GM19372 (cell line): ENCODE data around the gene SMS.
A peak's percentile ranks its signal among the peaks of the same experiment; 100 is the strongest.

ENCODE experiments used
- ATAC-seq: cut with Tn5 transposase; IDR thresholded peaks from one replicate; pipeline ENCODE4 v1.9.1; 2021; ENCODE audit warnings: mild to moderate bottlenecking, low read depth, moderate library complexity; ENCODE audit not compliant: unreplicated experiment

SMS gene

DNA sequence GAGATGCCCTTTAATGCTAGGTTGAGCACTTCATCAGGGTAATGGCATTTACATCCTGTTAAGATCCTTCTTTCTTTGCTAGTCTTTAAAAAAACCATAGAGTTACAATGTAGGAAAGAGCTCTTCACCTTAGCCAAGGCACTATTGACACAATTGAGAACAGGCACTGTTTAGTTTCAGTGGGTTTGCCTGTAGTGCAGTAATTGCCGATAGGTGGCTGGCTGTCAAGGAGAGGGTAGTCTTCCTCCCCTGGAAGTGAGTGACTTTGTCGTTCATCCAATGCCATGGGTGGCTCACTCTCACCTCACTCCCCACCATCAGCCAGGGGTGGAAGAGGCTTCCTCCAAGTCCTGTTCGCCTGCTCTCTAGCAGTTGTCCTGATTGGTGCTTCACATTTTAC, 34.7 kb downstream of the SMS start:
- ATAC-seq: no peak

DNA sequence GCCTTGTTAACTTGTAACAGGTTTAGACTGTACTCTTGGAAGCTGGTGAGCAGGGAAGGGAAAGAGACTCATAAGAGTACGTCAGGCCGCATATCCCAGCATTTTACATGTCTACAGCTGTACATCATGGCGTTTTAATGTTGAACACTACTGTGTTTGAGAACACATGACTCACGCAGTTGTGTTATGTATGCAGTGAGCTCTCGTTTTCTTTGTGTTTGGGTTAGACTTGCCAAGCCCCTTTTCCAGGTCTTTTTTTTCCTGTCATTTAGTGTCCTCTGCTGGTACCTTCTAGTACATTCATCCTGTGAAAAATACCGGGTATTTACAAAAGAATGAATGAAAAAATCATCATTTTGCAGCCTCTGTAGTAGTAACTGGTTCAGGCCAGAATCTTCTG, 35.3 kb downstream of the SMS start:
- no peak for ATAC-seq

DNA sequence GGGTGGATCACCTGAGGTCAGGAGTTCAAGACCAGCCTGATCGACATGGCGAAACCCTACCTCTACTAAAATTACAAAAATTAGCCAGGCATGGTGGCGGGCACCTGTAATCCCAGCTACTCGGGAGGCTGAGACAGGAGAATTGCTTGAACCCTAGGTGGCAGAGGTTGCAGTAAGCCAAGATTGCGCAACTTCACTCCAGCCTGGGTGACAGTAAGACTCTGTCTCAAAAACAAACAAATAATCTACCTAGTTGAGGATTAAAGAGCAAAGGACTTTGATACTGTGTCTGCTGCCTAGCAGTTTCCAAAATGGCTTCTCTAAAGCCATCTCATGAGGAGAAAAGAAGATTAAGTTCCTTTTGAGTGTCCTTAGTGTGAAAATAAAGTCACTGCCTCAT, 37.8 kb downstream of the SMS start:
- ATAC-seq: no peak

DNA sequence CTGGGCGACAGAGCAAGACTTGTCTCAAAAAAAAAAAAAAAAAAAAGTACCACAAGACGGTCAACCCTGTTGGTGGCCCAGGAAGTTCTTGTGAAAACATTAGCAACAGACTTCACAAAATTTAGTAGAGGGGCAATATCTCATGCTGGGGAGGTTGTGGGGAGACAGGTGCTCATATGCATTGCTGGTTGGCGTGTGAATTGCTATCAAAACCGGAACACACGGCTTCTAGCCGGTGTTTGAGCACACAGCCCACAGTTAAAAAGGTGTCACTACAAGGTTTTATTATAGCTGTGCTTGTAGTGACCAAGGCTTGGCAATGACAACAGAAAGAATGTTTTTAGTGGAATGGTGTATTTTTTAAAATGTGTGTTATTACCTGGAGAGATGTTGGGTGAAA, 41.8 kb downstream of the SMS start:
- peak; percentile 53 for ATAC-seq

DNA sequence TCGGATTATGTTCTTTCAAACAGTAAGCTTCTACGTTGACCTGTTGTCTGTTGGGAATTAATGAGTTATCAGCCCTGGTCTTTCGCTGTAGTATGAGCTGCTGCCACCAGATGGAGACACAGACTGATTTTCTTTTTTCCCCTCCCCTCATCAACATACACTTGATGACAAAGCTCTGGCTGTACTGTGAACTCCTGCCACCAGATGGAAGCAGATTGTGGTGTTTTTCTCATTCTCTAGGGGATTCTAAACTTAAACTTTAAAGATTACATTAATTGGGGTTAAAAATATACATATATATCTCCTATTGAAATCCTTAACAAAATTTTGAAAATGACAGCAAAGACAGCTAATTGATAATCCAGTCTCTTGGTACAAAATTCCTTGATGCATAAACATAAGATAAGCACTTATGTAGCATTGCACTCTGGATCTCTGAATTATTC, 44.8 kb downstream of the SMS start:
- ATAC-seq: peak; percentile 51

DNA sequence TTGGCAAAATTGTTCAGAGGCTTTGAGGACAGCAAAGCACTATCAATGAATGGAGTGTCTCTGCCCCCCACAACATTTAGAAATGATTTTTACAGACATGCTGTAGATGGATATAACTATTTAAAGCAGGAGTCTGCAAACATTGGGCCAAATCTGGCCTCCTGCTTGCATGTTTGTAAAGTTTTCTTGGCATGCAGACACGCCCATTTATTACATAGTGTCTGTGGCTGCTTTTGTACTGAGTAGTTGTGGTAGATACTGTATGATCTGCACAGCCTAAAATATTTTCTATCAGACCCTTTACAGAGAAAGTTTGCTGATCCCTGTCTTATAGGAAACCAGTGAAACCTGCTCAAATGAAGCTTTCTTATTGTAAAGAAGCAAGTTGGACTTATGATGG, 46.1 kb downstream of the SMS start:
- no peak for ATAC-seq

DNA sequence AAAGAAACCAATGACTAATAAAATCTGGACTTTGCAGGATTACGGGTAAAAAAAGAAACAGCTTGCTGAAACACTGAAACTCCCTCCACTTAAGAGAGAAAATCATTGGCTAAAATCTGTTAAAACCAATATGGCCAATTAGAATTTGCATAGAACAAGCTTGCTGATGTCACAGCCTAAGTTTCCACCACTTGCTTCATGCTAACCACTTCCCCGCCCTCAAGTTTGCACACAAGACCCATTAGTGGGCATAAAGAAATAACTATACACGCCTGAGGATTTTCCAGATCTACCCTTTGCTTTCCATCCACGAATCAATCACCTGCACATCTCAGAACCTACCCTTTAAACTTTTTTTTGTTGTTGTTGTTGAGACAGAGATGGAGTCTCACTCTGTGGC, 48.9 kb downstream of the SMS start:
- peak; percentile 47 for ATAC-seq

DNA sequence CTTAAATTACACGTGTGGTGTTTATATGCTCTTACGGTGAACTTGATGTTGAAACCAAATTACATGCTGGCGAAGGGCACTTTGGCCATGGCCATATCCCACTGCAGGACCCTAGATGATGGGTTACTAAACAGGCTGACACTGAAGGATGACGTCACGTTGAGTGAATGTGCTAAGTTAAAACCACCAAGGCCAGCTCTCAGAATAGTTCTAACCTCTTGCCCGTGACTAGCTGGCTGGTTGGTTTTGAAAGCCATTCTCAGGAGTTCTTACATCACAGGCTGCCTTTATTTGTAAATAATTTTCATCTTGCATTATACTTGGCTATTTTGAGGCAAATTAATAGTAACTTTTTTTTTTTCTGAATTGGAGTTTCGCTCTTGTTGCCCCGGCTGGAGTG, 50.3 kb downstream of the SMS start:
- ATAC-seq: no peak

DNA sequence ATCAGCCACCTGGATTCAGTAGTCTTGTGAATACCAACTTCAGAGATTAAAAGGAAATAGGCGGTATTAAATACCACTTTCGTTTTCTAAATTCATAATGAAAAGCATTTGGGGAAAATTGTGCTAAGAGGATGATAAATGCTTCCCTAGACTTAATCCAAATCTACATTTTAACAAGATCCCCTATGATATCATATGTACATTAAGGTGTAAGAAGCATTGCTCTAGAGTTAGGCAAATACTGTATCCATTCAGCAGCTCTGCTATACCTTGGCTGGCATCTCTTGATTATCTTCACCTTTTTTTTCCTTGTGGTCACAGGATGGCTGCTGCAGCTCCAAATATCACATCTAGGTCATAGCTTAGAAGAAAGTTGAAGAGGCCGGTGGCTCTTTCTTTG, 51.0 kb downstream of the SMS start:
- ATAC-seq: no peak

DNA sequence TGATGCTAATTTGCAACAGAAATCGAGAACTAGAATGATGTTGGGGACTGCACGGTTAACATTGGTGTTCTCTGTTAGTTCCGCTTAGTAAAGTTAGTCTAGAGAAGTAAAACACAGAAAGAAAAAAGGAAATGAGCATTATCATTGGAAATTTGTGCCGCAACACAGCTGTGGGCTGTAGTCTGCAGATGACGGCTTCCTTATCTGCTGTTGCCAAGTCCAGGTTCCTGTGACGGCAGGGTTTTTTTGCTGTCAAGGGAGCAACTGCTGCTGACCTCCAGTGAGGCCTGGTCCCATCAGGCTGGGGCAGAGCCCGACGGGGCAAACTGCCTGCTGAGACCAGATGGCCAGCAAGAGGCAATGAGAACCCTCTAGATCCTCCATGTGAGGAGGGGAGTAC, 52.8 kb downstream of the SMS start:
- peak; percentile 62 for ATAC-seq

DNA sequence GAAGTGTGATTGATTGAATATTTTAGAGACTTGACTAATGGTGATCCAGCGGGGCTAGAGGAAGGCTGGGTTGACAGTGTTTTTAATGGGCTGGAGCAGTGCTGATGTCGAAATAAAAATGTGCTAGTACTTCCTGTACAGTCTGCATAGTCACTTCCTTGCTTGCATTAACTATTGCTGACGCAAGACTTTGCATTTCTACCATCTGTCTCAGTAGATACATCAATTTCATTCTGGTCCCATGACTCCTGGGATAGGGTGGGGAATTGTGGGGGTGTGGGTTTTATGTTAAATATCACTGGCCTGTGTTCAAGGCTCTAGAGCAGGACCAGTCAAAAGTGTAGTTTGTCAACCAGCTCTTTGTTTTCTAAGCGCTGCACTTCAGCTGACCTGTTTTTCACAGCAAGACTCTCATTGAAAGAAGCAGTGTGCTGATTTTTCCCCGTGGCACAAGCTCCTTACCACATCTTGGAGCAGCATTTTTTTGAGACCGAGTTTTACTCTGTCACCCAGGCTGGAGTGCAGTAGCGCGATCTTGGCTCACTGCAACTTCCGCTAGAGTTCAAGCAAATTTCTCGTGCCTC, 56.5 kb downstream of the SMS start:
- ATAC-seq: no peak

DNA sequence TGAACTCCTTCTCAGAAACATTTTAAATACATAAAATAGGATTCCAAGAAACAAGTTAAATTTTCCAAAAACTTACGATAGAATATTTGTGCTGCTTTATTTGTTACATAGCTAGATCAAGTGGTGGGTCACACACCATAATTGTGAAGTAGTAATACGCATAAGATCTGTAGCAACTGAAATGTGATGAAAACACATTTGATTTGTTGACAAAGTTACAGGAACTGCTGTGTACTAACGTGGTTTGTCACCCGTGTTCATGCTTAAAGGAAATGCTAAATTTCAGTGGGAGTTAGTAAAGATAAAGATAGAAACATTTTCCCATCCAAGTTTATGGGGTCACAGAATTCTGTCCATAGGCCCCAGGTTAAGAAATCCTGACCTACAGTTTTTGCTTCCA, 57.5 kb downstream of the SMS start:
- ATAC-seq: no peak

DNA sequence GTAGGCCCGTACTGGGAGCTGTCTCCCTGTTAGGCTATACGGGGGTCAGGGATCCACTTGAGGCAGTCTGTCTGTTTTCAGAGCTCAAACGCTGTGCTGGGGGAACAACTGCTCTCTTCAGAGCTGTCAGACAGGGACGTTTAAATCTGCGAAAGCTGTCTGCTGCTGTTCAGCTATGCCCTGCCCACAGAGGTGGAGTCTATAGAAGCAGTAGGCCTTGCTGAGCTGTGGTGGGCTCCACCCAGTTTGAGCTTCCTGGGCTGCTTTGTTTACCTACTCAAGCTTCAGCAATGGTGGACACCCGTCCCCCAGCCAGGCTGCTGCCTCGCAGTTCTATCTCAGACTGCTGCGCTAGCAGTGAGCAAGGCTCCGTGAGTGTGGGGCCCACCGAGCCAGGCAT, 64.4 kb downstream of the SMS start:
- ATAC-seq: no peak

DNA sequence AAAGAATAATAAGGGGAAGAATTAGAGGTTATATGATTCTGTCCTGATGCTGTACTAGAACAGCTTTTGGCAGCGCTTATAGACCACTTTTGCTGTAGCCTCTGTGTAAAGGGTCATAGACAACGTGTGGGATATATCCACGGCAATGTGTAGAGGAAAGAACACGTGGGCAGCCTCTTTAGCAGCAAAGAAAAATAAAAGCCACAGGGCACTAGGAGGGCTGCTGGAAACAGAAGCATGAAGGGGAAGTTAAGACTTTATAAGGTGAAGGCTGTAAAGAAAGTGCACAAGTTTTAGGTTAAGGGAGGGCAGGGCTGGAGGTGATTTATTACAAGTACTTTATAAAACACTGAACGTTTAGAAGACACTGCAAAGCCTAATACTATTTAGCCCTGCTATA, 71.5 kb downstream of the SMS start:
- ATAC-seq: no peak

DNA sequence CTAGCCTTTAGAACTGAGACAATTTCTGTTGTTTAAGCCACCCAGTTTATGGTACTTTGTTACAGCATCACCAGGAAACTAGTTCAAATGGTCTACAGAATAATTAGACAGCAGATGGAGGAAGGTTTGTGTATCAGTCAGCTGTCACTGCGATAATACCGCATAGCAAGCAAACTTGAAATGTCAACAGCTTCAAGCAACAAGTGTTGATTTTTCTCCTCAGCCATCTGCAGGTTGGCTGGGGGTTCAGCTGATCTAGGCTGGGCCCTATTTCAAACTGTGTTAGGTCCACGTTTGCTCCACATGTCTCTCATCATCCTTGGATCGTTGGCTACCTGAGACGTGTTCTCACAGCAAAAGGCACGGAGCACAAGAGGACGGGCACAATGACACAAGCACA, 72.4 kb downstream of the SMS start:
- ATAC-seq: no peak

DNA sequence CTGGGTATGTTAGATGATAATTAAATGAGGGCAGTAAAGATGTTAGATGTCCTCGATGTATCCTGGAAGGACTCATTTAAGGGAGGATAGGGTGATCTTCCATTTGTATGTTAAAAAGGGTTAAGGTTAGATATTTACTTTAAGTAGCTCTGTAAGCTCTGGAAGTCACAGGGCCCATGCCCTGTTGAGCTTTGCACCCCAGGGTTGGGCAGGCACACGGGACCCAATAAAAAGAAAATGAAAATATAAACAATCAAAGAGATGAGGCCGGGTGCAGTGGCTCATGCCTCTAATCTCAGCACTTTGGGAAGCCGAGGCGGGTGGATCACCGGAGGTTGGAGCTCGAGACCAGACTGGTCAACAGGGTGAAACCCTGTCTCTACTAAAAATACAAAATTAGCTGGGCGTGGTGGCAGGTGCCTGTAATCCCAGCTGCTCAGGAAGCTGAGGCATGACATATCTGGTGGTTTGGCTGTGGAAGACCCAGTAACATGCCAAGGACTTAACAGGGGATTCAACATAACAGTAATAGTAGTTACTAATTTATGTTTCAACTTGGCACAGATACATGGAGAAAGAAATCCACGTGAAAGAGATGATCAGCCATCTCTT, 74.7 kb downstream of the SMS start:
- no peak for ATAC-seq

DNA sequence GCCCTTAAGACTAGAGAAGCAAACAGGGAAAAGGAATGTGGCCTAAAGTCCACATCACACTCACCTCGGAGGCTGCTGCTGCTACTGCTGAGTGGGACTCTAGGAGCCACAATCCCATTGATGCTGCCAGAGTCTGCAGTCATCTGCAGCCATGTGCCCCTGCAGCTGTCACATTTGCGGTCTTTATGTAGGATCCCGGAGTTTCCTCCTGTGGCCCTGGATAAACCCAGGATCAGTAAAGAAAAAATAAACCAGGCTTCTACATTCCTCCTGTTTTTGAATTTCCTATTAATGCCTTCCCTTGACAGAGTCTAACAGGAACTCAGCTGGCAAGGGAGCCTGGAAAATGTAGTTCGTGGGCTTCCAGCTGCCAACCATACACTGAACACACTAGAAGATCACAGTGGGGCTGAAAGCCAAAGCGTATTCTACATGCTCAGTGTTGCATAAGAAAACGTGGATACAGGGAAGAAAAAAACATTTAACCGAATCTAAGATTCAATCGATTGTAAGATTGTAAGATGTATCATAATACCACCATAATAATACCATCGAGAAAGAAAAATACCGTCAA, 81.3 kb downstream of the SMS start:
- no peak for ATAC-seq

DNA sequence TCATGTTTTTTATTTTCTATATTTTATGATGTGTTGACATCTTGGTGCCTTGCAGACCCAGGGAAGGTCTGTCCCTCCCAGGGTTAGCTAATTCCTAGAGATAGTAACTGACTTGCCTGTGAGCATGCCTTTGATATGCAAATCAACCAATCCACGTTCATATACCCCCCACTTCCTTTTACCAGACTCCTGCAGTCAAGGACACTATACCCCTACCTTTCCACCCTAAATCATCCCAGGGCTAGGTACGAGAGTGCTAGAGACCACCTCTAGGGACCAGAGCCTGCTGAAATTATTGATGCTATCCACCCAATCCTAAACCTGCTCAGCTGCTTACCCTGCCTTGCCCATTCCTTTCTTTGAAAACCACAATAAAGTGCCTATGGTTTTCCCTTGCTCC, 84.1 kb downstream of the SMS start:
- ATAC-seq: no peak

DNA sequence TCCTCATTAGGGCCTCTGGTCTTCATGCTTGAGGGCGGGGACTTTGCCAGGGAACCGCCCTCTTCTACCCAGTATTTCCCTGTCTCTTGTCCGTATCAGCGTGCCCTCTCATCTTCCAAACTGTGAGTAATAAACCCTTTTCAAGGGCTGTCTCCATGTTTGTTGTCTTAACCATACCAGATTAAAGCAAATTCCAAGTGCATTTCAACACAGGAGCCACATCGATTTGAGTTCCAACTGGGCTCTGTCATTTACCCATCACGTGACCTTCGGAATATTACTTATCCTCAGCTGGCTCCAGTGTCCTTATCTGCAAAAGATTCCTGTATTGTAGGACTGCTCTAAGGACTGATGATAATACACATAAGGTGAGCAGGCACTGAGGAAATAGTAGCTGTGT, 85.2 kb downstream of the SMS start:
- ATAC-seq: no peak

DNA sequence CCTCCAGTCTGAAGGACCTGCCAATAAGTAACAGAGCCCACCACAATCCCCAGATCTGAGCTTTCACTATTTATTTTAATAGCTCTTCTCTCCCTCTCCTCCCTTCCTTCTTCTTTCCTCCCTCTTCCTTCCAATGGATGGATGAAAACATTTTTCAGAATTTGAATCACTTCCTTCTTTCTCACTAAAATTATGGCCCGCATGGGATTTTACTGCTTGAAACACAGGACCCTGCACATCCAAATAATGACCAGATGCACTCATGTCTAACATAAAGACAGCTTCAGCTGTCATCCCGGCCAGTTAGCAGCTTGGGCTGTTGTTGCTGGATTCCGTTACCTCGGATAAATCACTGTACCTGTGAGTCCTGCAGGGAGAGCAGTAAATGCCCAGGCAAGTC, 86.2 kb downstream of the SMS start:
- ATAC-seq: no peak

DNA sequence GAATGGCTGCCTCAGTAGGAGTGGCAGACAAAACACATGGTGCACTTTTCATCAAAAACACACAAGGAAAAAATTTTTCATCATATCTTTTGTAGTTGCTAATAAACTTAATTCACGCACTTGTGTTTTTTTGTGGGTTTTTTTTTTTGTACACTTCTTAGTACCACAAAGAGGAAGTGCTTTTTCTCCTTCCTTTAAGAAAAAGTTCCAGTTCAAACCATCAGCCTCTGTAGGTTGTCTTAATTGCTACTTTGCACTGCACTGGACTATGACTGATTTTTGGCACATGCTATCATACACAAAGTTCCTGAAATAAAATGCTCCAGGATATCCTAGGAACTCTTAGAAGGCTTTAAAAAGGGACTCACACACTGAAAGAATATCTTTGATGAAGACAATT, 91.6 kb downstream of the SMS start, which contains the start of gene PHEX:
PHEX (plus strand) TSS at position 242 of the 400 bp plus-strand sequence. CDS start 681 bp downstream, outside the sequence.
- no peak for ATAC-seq

DNA sequence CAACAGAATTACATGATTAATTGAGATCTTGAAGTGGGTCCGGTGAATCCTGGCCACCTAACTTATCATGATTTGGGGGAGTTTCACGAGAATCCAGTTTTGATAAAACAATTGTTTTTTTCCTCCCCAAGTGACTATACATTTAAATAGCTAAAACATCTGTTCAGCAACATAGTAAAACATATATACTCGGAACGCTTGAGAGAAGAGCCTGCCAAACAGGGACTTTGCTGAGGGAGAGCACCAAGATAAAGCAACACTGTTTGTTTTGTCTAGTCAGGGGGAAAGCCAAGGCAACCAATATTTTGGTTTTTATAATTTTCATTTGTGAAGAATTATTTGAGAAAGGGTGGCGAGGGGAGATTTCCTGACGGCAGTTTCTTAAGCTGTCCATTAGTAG, 92.0 kb downstream of the SMS start:
- no peak for ATAC-seq
